HL-60/S4 treated with phorbol 12-myristate 13-acetate at 8.2 ng/mL for 4 days and 3 days (cell line): ENCODE data around the gene CHST3.

ENCODE experiments used
- in situ Hi-C: fragments of 300-500 bp; cut with MboI; formaldehyde crosslinking; loops from 2 replicates; pipeline ENCODE4 v1.15.0; 2022; ENCODE audit warnings: low sequenced_read_pairs

CHST3 gene

GRCh38 chr10:72009051-72009424 is 44.8 kb downstream of the CHST3 start:
- in situ Hi-C loops, result no loop called here

GRCh38 chr10:72009425-72010081 is 45.4 kb downstream of the CHST3 start:
- in situ Hi-C loops, result no loop called here

- in situ Hi-C loops, result no loop called here
Observed at GRCh38 chr10:72010234-72010973, 46.2 kb downstream of the CHST3 start.

- in situ Hi-C loops, result no loop called here
Observed at GRCh38 chr10:72011016-72011415, 46.8 kb downstream of the CHST3 start.

- in situ Hi-C loops, result no loop called here
Observed at GRCh38 chr10:72011468-72011867, 47.3 kb downstream of the CHST3 start.

- in situ Hi-C loops, result no loop called here
Observed at GRCh38 chr10:72011976-72012512, 47.8 kb downstream of the CHST3 start.

GRCh38 chr10:72012796-72013195 is 48.6 kb downstream of the CHST3 start:
- in situ Hi-C loops, result no loop called here

- in situ Hi-C loops, result no loop called here
Observed at GRCh38 chr10:72013202-72013945, 49.2 kb downstream of the CHST3 start.

GRCh38 chr10:72014197-72014596 is 50.0 kb downstream of the CHST3 start:
- in situ Hi-C loops, result no loop called here

- in situ Hi-C loops, result no loop called here
Observed at GRCh38 chr10:72014785-72015480, 50.7 kb downstream of the CHST3 start.

GRCh38 chr10:72015841-72016240 is 51.6 kb downstream of the CHST3 start:
- in situ Hi-C loops, result no loop called here

GRCh38 chr10:72016608-72017300 is 52.6 kb downstream of the CHST3 start:
- in situ Hi-C loops, result no loop called here

GRCh38 chr10:72019085-72019876 is 55.1 kb downstream of the CHST3 start:
- in situ Hi-C loops, result no loop called here

- in situ Hi-C loops, result no loop called here
Observed at GRCh38 chr10:72020914-72021809, 57.0 kb downstream of the CHST3 start.

- in situ Hi-C loops, result no loop called here
Observed at GRCh38 chr10:72022228-72022627, 58.0 kb downstream of the CHST3 start.

- in situ Hi-C loops, result no loop called here
Observed at GRCh38 chr10:72024596-72024995, 60.4 kb downstream of the CHST3 start.

GRCh38 chr10:72025400-72025799 is 61.2 kb downstream of the CHST3 start:
- in situ Hi-C loops, result no loop called here

GRCh38 chr10:72025832-72026231 is 61.6 kb downstream of the CHST3 start:
- in situ Hi-C loops, result no loop called here
